Ureter (tissue), 1 donor: ENCODE data around the gene POLE. TPM values are rescaled to one million over a fixed set of nuclear protein-coding genes. Genes with fewer than 3 reads are reported as not detected.

Experiments used
- DNase-seq: peaks from one replicate; pipeline ENCODE4 v3.0.0-alpha.2; 2020; ENCODE audit warnings: low spot score
- total RNA-seq: library from RNA; stranded (reverse); gene quantifications from one replicate; pipeline ENCODE4 v1.2.4, GENCODE V29; 2023
- donor health status: DM: yes; HTN: yes; CAD: no.

Gene POLE
- total RNA-seq, 1 donor from 2014 or later, result 42.4 TPM

DNA sequence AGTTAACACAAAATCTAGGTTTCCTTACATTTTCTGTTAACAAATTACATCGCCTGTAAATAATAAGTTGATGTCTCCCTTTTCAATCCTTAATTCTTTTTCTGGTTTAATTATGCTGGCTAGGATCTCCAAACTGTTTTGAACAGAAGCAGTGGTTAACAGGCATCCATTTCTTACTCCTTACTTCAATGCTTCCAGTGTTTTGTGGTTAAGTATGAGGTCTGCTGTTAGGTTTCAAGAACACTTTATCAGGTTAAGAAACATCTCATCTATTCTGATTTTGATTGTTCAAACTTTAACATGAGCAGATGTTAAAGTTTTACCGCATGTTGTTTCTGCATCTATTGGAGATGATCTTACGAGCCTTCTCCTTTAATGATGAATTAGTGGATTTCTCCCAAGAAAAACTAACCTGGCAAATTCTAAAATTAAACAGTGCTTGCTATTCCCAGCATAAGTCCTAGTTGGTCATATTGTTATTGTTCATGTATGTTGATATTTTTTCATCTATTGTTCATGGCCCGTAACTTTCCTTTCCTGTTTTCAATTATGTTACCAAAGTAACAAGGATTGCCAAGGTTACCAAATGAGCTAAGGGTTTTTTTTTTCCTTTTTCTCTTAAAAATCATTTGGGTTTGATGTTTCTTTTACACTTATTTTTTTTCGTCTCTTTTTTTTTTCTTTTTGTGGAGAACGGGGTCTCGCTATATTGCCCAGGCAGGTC, 33.4 kb downstream of the POLE start:
- no peak for DNase-seq

DNA sequence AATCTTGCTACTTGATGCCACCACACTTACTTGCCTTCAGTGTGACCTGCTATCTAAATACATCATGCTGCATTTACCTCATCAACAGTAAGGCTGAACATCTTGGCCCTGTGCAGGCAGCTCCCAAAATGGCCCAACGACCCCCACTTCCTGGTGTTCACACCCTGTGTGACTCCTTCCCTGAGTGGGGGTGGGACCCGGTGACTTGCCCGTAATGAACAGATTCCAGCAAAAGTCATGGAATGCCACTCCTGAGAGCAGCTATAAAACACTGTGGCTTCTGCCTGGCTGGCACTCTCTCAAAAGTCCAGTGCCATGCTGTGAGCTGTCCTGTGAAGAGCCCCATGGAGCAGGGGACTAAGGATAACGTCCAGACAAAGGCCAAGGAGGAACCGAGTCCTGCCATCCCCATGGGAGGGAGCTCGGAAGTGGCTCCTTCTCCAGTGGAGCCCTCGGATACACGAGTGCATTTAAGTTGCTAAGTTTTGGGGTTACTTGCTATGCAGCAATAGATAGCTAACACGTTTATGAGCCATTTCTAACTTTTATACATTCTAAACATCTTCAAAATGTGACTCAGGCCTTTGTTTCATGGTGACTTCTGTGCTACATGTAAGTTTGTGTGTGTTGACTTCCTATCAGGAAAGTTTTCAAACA, 35.6 kb downstream of the POLE start:
- no peak for DNase-seq

DNA sequence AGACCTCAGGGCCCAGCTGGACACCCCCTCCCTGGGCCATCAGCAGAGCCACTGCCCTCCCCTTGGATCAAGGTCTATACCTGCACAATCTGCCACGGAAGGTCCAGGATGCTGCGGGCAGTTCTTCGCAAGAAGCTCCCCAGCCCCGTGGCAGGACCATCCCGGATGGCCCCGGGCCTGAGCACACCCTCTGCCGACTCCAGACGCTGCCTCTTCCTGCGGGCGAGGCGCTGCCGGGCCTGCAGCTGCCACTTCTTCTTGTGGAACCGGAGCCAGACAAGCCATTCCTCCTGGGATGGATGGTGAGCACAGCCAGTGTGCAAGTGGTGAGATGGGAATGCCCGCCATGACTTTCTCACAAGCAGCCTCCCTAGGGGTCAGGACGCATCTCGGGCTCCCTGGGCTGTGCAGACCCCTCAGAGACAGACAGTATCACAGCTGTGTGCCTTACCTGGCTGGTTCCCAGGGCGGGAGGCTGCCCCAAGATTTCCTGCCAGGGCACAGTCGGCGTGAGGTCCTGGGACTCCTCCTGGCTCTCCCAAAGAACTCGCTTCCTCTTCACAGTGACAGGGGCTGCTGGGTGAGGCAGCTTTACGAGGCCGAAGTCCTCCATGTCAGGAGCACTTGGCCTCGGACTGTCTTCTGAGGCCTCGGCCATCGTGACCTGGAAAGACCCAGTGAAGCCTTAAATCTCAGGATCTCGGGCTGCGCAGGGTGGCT, 37.8 kb downstream of the POLE start:
- DNase-seq, result no peak

DNA sequence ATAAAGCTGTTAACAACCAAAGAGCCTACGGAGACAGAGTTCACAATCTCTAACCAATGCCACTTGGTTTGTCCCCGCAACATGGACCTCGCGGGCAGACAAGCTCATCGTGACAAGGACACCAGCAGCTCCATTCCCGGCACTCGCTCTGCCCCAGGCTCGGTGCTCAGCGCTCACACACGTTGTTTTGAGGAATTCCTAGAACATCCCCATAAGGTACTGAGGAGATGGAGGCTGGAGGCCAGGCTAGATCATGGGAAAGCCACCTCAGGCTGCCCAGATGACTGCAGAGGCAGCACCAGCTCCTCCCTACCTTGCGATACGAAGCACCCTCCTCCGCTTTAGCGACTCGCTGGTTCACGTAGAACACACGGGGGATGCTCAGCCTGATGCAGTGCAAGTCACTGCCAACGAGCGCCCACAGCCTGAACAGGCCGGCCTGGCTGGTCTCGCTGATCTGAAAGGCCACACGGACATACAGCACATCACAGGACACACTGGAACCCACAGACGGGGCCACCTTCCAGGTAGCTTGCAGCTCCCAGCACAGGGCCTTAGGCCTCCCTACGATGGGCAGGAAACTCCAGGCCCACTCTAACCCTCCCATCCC, 38.4 kb downstream of the POLE start:
- no peak for DNase-seq

DNA sequence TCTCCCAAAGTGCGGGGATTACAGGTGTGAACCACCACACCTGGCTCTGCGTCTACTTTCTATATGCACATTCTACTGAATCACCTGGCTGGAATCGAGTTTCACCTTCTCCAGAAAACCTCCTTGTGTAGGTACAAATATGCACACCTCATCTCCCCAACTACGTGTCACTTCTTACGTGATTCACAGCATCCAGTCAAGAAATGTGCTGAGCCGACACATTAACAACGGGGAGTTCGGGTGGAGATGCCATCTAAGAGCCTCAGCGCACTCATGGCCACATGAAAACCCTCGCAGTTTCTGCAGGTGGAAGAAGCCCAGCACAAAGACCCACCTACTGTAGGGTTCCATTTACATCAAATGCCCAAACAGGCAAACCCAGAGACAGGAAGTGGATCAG, 39.3 kb downstream of the POLE start:
- no peak for DNase-seq

DNA sequence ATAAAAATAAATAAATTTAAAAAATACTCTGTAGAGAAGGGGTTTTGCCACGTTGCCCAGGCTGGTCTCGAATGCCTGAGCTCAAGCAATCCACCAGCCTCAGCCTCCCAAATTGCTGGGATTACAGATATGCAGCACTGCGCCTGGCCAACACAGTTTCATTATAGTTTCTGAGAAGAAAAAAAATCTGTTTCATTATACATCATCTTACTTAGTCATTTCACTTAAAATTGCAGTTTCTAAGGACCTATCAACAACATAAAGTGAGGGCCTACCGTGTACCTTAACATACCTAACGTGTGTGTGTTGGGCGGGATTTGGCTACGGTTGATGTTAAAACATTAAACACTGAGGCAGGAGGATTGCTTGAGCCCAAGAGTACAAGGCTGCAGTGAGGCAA, 40.3 kb downstream of the POLE start:
- no peak for DNase-seq

DNA sequence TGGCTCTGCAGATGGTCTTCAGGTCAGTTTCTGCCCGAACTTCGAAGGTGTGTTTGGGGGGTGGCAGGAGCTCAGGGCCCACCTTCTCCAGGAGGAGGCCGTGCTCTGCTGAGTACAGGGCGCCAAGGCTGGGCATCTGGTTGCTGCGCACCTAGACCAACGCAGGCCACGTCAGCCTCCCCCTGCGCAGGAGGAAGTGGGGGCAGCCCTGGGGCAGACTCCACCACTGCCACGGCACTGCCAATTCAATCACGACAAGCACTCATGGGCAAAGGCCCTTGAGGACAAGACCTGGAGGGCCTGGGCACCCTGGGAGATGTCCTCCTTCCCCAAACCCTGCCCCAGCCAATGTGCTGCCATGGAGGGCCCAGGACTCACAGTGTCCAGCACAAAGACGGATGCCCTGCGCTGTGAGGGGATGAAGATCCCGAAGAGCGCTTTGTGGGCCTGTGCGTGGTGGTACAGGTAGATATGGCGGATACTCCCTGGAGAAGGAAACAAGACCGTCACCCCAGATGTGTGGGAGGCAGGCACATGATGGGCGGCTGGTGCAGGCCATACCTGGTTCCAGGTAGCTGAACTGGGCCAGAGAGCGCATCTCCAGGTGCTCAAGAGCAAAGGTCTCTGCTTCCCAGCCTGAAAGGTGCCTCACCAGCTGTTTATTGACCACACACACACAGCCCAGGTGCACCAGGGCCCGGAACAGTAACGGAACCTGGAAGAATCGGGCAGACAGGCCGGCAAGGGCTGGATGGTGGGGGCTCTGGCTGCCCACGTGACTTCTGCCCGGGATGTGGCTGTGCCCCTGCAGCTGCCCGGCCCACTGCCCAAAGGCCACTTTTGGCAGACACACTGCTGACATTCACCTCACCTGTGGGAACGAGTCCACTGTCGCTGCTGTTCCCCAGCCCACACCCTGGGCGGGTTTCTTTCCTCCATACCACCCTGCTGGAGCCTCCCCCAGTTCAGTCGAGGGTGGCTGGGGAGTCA, 44.0 kb downstream of the POLE start:
- no peak for DNase-seq

DNA sequence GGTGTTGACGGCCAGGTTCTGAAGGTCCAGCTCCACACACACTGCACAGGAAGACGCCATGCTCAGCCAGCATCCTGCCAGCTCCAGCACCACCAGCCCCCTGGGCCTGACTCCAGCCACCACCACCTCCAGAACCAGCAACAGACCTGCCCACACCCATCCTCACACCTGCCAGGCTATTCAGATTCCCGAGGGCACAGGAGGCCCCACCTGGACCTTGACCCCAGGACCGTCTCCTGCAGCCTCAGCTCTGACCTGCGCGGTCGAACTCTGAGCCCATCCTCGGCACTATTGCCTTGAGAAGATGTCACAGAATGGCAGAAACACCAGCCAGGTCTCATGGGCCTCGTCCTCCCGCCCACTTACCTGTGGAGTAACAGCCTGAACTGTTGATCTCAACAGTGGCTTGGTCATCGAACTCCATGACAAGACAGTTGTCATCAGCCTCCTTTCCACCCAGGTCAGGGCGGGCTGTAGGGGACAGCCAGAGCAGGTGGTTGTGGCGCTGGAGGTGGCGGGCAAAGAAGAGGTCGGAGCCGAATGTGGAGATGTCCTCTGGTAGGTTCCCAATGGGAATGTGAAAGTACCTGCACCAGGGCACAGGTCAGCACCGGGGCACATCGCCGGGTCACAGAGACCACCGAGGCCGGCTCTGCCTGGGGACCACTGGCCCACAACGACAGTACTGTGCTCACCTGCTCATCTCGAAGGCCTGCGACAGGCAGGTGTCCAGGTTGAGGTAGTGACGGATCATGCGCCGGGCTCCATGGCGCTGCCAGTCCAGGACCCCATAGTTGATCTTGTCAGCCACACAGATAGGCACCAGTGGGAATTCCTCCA, 45.1 kb downstream of the POLE start:
- DNase-seq, result no peak

DNA sequence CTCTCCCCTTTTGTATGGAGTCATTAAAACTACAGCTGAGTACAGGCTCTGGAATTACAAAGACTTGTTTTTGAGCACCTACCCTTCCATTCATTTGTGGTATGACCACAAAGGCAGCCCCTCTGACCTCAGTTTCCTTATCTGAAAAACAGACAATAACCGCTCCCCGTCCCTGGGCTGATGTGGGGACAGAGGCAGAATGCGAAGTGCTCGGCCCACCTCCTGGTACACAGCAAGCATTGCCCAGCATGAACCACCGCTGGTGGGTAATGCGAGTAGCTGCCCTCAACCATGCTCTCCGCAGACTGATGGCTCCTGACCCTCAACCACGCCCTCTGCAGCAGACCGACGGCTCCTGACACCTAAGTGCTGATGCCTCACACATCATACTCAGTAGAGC, 46.2 kb downstream of the POLE start:
- no peak for DNase-seq

DNA sequence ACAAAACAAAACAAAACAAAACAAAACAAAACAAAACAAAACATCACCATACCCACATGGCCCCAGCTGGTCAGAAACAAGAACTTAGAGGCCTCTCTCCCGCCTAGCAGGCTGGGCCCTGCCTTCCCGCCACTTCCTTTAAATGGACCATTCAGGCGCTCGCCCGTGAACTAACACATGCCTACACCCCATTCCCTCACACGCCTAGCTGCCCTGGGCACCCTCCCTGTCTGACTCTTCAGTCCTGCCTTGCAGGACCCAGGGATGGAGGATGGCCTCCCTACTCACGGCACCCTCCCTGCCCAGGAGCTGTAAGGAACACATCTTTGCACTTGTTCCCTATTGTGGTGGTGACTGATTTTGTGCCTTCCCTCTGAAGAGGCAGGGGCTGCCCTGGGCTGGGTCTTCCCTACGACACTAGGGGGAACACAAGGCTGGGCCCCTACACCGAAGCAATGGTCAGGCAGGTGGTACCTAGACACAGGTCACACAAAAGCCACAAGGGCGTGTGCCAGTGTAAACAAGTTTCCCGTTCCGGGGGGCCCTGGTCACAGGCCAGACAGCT, 47.1 kb downstream of the POLE start:
- DNase-seq, result no peak

DNA sequence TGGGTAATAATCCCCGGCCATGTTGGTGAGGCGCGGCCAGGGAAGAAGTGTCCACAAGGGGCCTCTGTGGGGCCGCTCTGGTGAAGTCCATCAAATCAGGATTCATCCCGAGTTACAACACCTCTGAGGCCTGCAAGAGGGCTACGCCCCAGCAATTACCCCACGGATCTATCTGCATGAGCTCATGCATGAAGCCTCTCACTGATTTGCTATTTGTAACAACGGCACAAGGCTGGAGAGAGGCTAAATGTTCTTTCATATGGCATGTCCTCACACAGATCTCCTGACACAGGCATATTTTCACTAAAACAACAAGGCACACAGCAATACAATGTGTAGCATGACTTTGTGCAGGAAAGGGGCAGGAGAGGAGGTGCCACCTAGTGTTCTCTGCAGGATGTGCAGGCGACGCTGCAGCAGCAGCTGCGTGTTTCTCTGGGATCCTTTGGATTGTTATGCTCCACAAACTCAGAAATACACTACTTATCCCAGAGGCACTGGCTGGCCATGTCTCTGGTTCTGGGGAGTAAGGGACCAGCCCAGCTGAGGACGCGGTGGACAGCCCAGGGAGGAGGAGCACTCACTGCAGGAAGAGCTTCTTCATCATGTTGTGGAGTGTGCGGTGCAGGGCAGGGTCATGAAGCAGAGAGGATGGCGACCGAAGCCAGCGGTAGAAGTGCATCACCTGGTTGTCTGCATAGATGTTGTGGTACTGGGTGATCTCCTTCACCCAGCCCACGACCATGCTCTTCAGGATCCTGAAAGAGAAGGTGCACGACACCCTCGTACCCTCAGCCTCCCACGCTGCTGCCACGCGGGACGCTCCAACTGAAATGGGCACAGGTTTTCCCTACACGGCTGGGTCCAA, 48.4 kb downstream of the POLE start:
- DNase-seq, result no peak

DNA sequence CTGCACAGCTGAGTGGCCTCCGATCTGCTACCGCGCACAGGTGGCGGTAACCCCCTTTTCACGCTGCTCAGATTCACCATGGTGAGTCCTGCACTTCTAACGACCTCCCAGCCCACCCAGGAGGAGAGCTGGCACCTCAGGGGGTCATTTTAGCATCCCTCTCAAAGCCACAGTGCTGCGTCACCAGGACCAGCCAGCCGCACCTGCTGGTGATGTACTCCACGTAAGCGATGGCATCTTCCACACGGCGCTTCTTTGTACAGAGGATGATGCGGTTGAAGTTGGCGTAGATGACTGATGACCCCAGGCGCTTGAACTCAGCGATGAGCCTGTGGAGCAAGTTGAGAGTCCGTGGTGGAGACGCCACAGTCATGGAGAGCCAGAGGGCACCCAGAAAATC, 49.3 kb downstream of the POLE start:
- no peak for DNase-seq

DNA sequence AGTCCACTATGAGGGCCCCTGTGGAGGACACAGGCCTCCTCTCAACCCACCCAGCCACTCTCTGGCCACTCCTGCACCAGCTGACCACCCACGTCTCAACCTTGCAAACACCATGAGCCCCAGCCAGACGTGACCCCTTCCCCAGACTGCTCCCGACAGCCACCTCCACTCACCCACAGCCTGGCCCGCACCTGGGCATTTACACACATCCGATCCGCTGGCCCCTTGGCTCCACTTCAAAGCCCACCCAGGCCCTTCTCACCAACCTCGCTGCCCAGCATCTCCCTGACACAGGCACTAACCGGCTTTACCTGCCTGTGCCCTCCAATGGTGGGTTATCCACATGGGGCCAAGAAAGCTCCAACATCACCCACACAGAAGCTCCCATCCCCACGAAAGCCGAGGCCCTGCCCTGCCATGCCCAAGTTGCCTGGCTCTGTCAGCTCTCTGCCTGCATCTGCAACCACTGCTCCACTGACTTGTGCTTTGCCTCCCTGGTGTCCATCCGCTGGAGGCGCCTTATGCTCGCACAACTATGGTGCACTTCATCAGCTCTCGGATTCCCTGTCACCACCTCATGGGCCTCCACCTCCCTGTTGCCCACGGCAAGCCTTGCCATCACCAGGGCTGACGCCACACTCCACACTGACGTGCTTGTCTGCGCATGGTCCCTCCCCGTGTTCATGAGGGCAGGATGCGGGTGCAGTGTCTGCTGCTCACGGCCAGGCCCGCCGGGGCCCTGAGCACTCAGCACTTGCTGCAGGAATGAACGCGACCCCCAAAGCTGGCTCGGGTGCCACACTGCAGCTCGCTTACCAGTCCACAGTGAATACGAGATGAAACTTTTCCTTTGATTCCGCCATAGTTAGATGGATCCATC, 51.8 kb downstream of the POLE start:
- no peak for DNase-seq

DNA sequence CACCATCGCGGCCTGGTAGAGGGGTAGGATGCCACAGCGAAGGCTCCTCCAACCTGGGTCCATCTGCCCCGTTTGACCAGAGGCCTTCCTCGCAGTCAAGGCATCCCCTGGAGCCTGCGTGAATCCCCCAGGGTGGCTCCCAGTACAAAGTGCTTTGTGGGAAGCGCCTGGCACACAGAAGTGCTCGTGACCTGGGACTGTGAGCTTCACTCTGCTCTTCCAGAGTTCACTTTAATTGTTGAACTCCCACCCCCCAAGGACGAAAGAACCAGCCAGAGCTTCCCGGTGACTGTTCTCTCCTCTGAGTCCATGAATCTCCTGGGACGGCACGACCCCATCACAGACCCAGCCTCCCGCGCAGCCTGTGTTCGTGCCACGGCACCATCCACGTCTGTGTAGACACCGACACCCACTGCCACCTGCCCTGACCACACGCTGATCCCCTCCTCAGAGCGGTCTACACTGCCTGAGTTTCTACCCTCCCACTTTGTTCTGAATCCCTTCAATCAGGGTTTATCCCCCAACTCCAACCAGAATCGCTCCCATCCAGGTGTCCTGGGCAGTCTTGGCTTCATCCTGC, 52.6 kb downstream of the POLE start:
- DNase-seq, result no peak

DNA sequence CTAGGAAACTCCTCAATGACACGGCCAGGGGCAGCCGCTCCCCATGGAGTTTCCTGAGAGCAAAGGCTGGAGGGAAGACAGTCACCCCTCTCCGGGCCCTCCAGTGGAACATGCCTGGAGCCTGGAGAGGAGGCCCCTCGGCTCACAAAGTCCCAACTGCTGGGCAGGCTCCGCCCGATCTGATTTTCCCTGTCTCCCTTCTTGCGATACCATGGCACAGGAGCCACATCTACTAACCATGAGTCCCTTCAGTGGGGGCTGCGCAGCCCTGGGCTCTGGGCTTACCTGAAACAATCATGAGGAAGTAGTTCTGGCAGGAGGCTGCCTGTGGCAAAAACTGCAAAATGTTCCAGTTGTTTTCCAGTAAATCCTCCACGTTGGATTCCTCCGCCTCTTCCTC, 53.2 kb downstream of the POLE start:
- no peak for DNase-seq

DNA sequence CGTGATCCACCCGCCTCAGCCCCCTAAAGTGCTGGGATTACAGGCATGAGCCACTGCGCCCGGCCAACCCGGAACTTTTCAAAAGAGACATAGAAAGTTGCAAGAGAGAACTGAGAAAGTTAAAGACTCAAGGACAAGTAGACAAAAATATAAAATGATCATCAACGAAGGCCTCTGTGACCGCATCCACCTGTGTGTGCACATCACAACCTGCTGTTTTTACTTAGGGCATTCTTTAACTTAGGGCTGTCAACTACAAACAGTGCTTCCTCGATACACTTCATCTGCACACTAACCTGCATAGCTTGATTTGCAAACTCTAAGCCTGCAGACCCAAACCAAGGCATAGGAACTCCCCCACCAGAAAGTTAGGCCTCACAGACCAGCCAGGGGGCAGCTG, 53.7 kb downstream of the POLE start:
- no peak for DNase-seq

DNA sequence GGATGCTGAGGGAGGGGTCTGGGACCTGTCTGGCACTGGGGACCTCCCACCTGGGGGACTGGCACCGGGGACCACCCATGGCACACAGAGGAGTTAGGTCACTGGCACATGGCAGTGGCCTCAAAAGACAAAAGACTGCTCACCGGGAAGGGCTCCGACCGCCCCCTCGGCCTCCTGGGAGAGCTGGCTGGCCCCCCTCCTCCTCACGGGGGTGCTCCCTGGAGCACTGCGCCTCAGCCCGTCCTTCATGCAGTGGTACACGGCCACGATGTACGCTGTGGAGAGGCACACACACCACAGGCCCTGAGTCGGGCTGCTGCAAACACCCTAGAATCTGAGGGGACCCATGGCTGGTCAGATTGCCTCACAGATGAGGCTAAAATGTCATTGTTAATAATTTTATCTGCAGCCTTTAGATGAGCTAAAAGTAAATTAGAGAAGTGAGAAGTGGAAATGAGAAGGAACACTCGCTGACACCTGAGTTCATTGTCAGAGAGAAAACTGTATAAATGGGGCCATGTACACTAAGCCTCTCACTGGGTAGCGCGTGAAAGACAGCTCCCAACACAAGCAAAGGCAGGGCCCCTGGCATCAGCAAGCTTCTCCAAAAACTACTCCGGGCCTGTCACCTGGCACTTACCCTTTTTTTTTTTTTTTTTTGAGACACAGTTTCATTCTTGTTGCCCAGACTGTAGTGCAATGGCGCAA, 54.5 kb downstream of the POLE start:
- DNase-seq, result no peak
